ENCODE measurements around the gene MTF2. TPM values are rescaled to one million over a fixed set of nuclear protein-coding genes. Genes with fewer than 3 reads are reported as not detected.
A peak's percentile ranks its signal among the peaks of the same experiment; 100 is the strongest.

Gene MTF2
- total RNA-seq, 2 donors from 2014 or later: 26.5 to 33.4 TPM

DNA sequence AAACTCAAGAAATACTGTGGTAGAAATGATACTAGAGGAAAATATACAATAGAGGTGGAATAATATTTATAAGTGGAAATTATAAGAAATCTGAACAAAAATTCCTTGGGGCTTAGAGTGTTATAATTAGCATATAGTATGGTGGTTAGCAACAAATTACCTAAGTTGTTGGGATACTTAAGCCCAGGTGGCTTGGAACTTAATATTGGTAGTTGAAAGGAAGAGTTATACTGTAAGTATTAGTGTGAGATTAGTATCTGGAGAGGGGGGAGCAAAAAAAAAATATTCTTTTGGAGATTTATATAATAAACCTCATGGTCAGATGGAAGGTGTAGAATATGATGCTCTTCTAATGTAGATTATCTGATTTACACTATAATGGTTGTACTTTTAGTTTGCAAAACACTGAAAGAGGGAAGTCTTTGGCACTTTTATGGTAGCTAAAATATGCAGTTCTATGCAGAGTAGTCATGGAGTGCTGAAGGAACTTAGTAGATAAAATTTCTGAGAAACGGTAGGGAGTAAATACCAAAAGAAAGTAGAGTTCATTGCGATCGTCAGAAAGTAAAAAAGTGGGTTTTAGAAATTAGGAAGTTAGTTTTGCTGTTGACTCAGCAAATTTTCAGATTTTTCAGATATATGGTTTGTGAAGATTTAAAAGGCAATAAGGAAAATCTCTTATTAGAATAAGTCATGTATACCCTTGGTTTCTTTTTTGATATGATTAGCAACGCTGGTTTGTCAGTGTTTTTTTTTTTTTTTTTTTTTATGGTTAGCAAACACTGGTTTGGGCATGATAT lies 45.7 kb downstream of the MTF2 start:
- DNase-seq: no peak
- Histone ChIP-seq H3K4me3 (no peak overlapping the region), H3K36me3 (no peaks in the 10 kb centered on the region), H3K9me3 (no peaks in the 10 kb centered on the region), H3K4me1 (no peaks in the 10 kb centered on the region), H3K27me3 (no peaks in the 10 kb centered on the region), H3K9ac (ENCODE audit: low read depth in 2 of 2, low read length in 2 of 2) (no peak overlapping the region), H3K27ac (no peak overlapping the region)
- TF ChIP-seq CTCF (IDR thresholded peaks at IDR 0.05): no peak
- intact Hi-C loops (cut with DNase I): no loop called here

DNA sequence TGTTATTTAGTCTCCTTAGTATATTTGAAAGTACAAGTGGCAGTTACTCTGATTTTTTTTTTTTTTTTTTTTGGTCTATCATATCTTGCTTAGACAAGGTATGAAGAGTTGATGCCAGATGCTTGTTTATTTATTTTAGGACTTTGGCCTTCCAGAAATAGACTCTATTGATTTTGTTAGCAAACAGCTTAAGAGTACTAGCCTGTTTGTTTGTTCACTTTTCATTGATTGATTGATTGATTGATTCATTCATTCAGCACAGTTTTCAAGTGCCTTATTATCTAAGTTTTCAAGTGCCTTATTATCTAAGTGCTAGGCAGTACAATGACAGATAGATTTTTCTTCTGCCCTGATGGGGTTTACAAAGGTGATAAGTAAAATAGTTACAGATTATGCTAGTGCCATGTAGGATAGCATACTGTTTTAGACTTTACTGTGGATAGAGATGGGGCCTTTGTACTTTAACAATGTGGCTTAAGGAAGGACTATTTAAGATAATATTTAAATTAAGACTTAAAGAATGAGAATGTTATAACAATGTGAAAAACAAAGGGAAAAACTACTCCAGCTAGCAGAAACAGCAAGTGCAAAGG lies 50.5 kb downstream of the MTF2 start:
- no peaks in the 10 kb centered on the region for H3K4me1 ChIP-seq
- no peaks in the 10 kb centered on the region for H3K36me3 ChIP-seq
- H3K4me3 ChIP-seq: no peak overlapping the region
- H3K27me3 ChIP-seq: no peaks in the 10 kb centered on the region
- intact Hi-C loops (cut with DNase I): no loop called here
- H3K9ac ChIP-seq (ENCODE audit: low read depth in 2 of 2, low read length in 2 of 2): no peak overlapping the region
- no peak for DNase-seq
- H3K27ac ChIP-seq: no peak overlapping the region
- no peak for TF ChIP-seq CTCF (IDR thresholded peaks at IDR 0.05)
- no peaks in the 10 kb centered on the region for H3K9me3 ChIP-seq

GRCh38 chr1:93132638-93133037 lies 53.6 kb downstream of the MTF2 start:
- no peak overlapping the region for H3K9ac ChIP-seq (ENCODE audit: low read depth in 2 of 2, low read length in 2 of 2)
- TF ChIP-seq CTCF (IDR thresholded peaks at IDR 0.05): no peak
- H3K27ac ChIP-seq: peak overlapping the region; percentile 14
- no peak for DNase-seq
- H3K36me3 ChIP-seq: no peaks in the 10 kb centered on the region
- no peaks in the 10 kb centered on the region for H3K27me3 ChIP-seq
- intact Hi-C loops (cut with DNase I): no loop called here
- no peaks in the 10 kb centered on the region for H3K9me3 ChIP-seq
- no peaks in the 10 kb centered on the region for H3K4me1 ChIP-seq
- H3K4me3 ChIP-seq: no peak overlapping the region

GRCh38 chr1:93136445-93136844 lies 57.4 kb downstream of the MTF2 start:
- Histone ChIP-seq H3K36me3 (no peaks in the 10 kb centered on the region), H3K4me1 (peaks cover 5% of the 10 kb centered on the region), H3K9ac (ENCODE audit: low read depth in 2 of 2, low read length in 2 of 2) (no peak overlapping the region), H3K4me3 (no peak overlapping the region), H3K9me3 (no peaks in the 10 kb centered on the region), H3K27me3 (no peaks in the 10 kb centered on the region), H3K27ac (no peak overlapping the region)
- no peak for DNase-seq
- TF ChIP-seq CTCF (IDR thresholded peaks at IDR 0.05): no peak
- intact Hi-C loops (cut with DNase I): no loop called here

- H3K36me3 ChIP-seq: no peaks in the 10 kb centered on the region
- intact Hi-C loops (cut with DNase I): no loop called here
Observed at GRCh38 chr1:93137604-93138292, 58.7 kb downstream of the MTF2 start.

More at GRCh38 chr1:93137604-93138292, 58.7 kb downstream of the MTF2 start:
- Histone ChIP-seq H3K4me1 (peaks cover 5% of the 10 kb centered on the region), H3K27ac (no peak overlapping the region), H3K9ac (ENCODE audit: low read depth in 2 of 2, low read length in 2 of 2) (no peak overlapping the region), H3K27me3 (no peaks in the 10 kb centered on the region), H3K4me3 (no peak overlapping the region), H3K9me3 (no peaks in the 10 kb centered on the region)
- no peak for DNase-seq
- no peak for TF ChIP-seq CTCF (IDR thresholded peaks at IDR 0.05)
